HepG2 (cell line): Measurements from ENCODE around the gene ABCC8. TPM values are rescaled to one million over a fixed set of nuclear protein-coding genes. Genes with fewer than 3 reads are reported as not detected.

Source experiments
- ATAC-seq: fragments of 200-7000 bp; cut with Tn5 transposase; 3 replicates; pipeline ENCODE4 v1.9.1; 2020; ENCODE audit warnings: mild to moderate bottlenecking, moderate library complexity
- BruUV-seq: library from RNA; stranded (reverse); fragments of 400-500 nt; replicated peaks from 2 replicates; lab custom pipeline; 2021; lab: Mats Ljungman, UMichigan
- CTCF ChIA-PET: fragments of 300-600 bp; formaldehyde crosslinking; extraction: SDS; loops from one replicate; lab custom pipeline; 2021; ENCODE audit warnings: low total read pairs, inconsistent platforms, low intra/inter-chr PET ratio; lab: Yijun Ruan, JAX
- POLR2A ChIA-PET: fragments of 350-600 bp; sonication (Branson Sonifier 250); formaldehyde crosslinking; loops from one replicate; lab custom pipeline; 2020; ENCODE audit warnings: antibody characterized with exemption, inconsistent platforms; lab: Yijun Ruan, JAX
- DNase-seq: peaks from one replicate; pipeline ENCODE4 v3.0.0-alpha.2; 2015; ENCODE audit warnings: low spot score
- FAIRE-seq: peaks from 3 replicates; lab custom pipeline; 2011; peaks lifted over from hg19 to GRCh38; lab: Jason Lieb, UNC
- H2AFZ ChIP-seq: one replicate; pipeline ENCODE4 v1.6.1; 2011; ENCODE audit warnings: low read length, inconsistent platforms
- H3K27ac ChIP-seq: fragments of 300-600 bp; 3 replicates; pipeline ENCODE4 v1.8.0; 2011; ENCODE audit warnings: mixed run types, mild to moderate bottlenecking, mixed read lengths, low read length, inconsistent platforms; ENCODE audit not compliant: insufficient read depth; ENCODE audit errors: extremely low read length
- H3K27me3 ChIP-seq, 2 experiments: fragments of 200-600 bp in 1 of 2; 2 replicates in 1 of 2; 3 replicates in 1 of 2; pipeline versions ENCODE4 v1.6.0 to v1.8.0; 2011; ENCODE audit warnings: low read length in 2 of 2, mild to moderate bottlenecking in 2 of 2, moderate library complexity in 2 of 2, inconsistent platforms in 1 of 2; ENCODE audit not compliant: insufficient read depth in 2 of 2, control insufficient read depth in 1 of 2
- H3K36me3 ChIP-seq, 2 experiments: fragments of 200-600 bp in 1 of 2; replicated peaks in 1 of 2; 2 replicates in 1 of 2; 3 replicates in 1 of 2; pipeline versions ENCODE4 v1.5.1 to v1.8.0; 2011; ENCODE audit warnings: low read length in 2 of 2, inconsistent platforms in 1 of 2; ENCODE audit not compliant: insufficient read depth in 2 of 2, control insufficient read depth in 1 of 2
- H3K4me1 ChIP-seq: 2 replicates; pipeline ENCODE4 v1.5.1; 2012; ENCODE audit warnings: low read length, inconsistent platforms; ENCODE audit not compliant: insufficient read depth
- H3K4me2 ChIP-seq: 2 replicates; pipeline ENCODE4 v1.6.0; 2011; ENCODE audit warnings: low read depth, low read length, inconsistent platforms
- H3K4me3 ChIP-seq, 3 experiments: fragments of 200-600 bp in 1 of 3; sonication (generic), shearing (Covaris generic) in 1 of 3; replicated peaks in 1 of 3; 2 replicates each; pipeline ENCODE4 v1.5.1; 2011 to 2016; ENCODE audit warnings: low read length in 3 of 3, inconsistent platforms in 2 of 3, low read depth in 2 of 3, mild to moderate bottlenecking in 2 of 3, control low read depth in 1 of 3, mixed read lengths in 1 of 3; ENCODE audit not compliant: insufficient read depth in 1 of 3
- H3K79me2 ChIP-seq: one replicate; pipeline ENCODE4 v1.6.1; 2011; ENCODE audit warnings: low read length, inconsistent platforms; ENCODE audit not compliant: insufficient read depth
- H3K9ac ChIP-seq: 2 replicates; pipeline ENCODE4 v1.6.0; 2011; ENCODE audit warnings: mild to moderate bottlenecking, low read depth, low read length, inconsistent platforms; ENCODE audit not compliant: insufficient read depth
- H3K9me3 ChIP-seq: 2 replicates; pipeline ENCODE4 v1.5.1; 2012; ENCODE audit warnings: mild to moderate bottlenecking, low read length
- H4K20me1 ChIP-seq: 2 replicates; pipeline ENCODE4 v1.6.0; 2011; ENCODE audit warnings: inconsistent platforms, mild to moderate bottlenecking, low read length, moderate library complexity; ENCODE audit not compliant: insufficient read depth
- REPIN1 ChIP-seq: sonication (generic); formaldehyde crosslinking; IDR thresholded peaks from 2 replicates; pipeline ENCODE4 v1.8.0; 2022; ENCODE audit warnings: missing genetic modification reagents, low read depth, mild to moderate bottlenecking, borderline replicate concordance
- RNF2 ChIP-seq: fragments of 450-650 bp; conservative IDR thresholded peaks from 2 replicates; pipeline ENCODE4 v1.6.1; 2016; ENCODE audit warnings: low read depth
- ZNF292 ChIP-seq: sonication (generic); formaldehyde crosslinking; IDR thresholded peaks from 2 replicates; pipeline ENCODE4 v1.8.1; 2022; ENCODE audit warnings: mild to moderate bottlenecking, low read depth, missing genetic modification reagents, borderline replicate concordance
- ZNF891 ChIP-seq: sonication (generic); formaldehyde crosslinking; IDR thresholded peaks from 2 replicates; pipeline ENCODE4 v1.5.0; 2020; ENCODE audit warnings: mild to moderate bottlenecking, missing genetic modification reagents
- WGBS: methylation state at CpG from one replicate; pipeline ENCODE4 v1.1.6; 2017; ENCODE audit warnings: low lambda C conversion rate; 5-methylcytosine and 5-hydroxymethylcytosine counted together
- in situ Hi-C: cut with HindIII; loops from 2 replicates; pipeline ENCODE4 v1.10.0; 2017; ENCODE audit warnings: low pct_unique_long_range_greater_than_20kb; ENCODE audit not compliant: extremely low pct_ligation_motif_present
- intact Hi-C: fragments of 100-400 bp; cut with micrococcal nuclease; formaldehyde crosslinking; loops from one replicate; pipeline ENCODE4 v1.10.0; 2022; ENCODE audit not compliant: unreplicated experiment
- polyA plus RNA-seq, 8 experiments: library from polyadenylated mRNA; depleted of rRNA in 3 of 8; stranded (reverse) in 7 of 8; unstranded in 1 of 8; fragments of >200 nt; fragmentation: Illumina TruSeq in 4 of 8; extraction: Trizol in 4 of 8; gene quantifications; 2 replicates each; pipeline versions ENCODE4 v1.2.1 to v1.2.3, GENCODE V29; 2011 to 2016; ENCODE audit warnings: low read depth in 4 of 8, missing spikeins in 1 of 8, mixed read lengths in 1 of 8; ENCODE audit not compliant: insufficient read depth in 1 of 8
- total RNA-seq, 5 experiments: library from RNA; depleted of rRNA; stranded (reverse); fragments of >200 nt; fragmentation: Illumina TruSeq; extraction: Trizol; gene quantifications; 2 replicates each; pipeline ENCODE4 v1.2.3, GENCODE V29; 2016; ENCODE audit warnings: low read depth in 1 of 5
- TF ChIP-seq, protein P1 (sequence below): sonication (generic); formaldehyde crosslinking; conservative IDR thresholded peaks from 2 replicates; pipeline ENCODE4 v1.8.0; 2022; ENCODE audit warnings: mild to moderate bottlenecking, moderate library complexity, missing genetic modification reagents
- TF ChIP-seq, protein P2 (sequence below): sonication (generic); formaldehyde crosslinking; IDR thresholded peaks from 2 replicates; pipeline ENCODE4 v1.4.0; 2020; ENCODE audit warnings: missing genetic modification reagents, borderline replicate concordance

The ABCC8 gene
- total and polyA plus RNA-seq, 2 of the 13 experiments (the other 11 are each of a cell fraction or from before 2014, with no cell fraction given): not detected

DNA sequence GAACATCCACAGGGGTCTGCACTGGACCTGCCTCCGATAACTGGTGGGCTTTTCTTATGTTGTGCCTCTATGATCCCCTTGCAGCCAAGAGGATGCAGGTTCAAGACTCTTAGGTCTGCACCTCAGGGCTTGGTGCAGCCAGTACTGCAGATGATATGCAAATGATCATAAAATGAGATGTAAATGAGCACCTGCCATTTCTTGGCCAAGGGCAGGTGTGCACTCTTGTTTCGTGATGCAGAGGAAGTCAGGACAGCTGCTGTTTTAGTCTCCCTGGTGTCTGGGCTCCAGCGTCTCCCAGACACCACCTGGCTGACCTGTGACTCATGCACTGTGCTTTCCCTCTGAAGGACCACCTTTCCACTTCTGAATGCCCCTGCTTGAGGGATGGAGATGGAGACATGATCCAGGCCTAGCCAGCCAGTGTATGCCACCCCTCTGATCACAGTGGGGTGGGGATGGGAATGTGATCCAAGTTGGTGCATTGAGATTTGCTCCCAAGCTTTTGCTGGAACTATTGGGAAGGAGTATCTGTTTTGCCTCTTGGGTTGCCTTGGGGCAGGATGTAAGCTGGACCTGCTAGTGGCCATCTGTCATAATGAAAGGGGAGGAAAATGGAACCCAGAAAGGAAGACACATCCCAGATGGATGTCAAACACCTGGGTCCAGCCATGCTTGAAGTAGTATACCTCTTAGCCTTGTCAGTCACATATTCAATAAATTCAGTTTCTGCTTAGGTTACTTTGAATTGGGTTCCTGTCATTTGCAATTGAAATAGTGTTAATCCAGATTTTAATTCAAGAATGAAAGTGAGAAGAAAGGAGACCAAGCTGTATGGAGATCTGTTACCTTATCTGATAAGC, 84.9 kb downstream of the ABCC8 start (continued):
- TF ChIP-seq, protein P1, sequence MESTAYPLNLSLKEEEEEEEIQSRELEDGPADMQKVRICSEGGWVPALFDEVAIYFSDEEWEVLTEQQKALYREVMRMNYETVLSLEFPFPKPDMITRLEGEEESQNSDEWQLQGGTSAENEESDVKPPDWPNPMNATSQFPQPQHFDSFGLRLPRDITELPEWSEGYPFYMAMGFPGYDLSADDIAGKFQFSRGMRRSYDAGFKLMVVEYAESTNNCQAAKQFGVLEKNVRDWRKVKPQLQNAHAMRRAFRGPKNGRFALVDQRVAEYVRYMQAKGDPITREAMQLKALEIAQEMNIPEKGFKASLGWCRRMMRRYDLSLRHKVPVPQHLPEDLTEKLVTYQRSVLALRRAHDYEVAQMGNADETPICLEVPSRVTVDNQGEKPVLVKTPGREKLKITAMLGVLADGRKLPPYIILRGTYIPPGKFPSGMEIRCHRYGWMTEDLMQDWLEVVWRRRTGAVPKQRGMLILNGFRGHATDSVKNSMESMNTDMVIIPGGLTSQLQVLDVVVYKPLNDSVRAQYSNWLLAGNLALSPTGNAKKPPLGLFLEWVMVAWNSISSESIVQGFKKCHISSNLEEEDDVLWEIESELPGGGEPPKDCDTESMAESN: no peak

DNA sequence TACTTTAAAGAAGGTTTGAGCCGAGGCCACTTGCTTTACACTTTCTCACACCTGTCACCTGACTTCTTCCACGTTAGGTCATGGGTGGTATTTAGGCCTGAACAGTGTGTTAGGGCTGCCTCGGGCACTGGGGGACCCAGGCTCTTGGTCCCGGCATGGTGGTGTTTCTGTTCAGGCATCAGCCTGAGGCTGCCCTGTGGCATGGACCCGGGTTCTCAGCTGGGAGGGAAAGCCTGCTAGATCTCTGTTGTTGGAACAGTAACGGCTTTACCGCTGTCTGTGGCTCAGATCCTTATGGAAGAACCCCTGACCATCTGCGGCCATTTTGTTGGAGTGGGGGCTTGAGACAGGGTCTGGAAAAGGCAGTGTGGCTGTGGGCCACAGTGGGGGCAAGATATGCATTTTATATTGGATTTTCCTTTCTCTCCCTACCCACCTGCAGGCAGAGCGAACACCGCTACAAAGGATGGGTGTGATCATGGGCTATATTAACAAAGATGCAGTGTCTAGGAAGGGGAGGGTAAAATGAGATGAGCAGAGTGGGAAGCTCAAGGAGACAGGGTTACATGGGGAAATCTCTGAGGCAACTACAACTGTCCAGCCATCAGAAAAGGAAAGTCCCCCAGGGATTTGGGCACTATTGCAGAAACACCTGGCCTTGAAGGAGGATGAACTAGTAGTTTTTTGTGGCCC, 86.5 kb downstream of the ABCC8 start:
- no peak for FAIRE-seq
- CTCF ChIA-PET: interaction anchor here (1.7 to 2.0 kb wide), 3 partner anchors 84 to 138 kb away, joined by 5 to 14 read pairs (median 8); no protein-coding TSS in a partner anchor

More for the DNA sequence above, 86.5 kb downstream of the ABCC8 start:
- in situ Hi-C loops: no loop called here
- POLR2A ChIA-PET: no interaction called here
- Histone ChIP-seq H3K4me1 (0 out of 2 replicates have a peak, but pooled peaks cover 5% of the 10 kb centered on the region), H4K20me1 (no peaks in the 10 kb centered on the region), H3K27me3 (peaks cover 0 to 24% of the 10 kb centered on the region in 2 experiments; a peak in 4 of 5 replicates), H3K4me2 (peak overlapping the region; percentile 81), H3K79me2 (no peaks in the 10 kb centered on the region), H3K9me3 (no peaks in the 10 kb centered on the region), H3K27ac (no peak overlapping the region), H3K4me3 (peak overlapping the region; percentile 62 to 71 (median 71); a peak in 3 of 6 replicates), H3K36me3 (no peaks in the 10 kb centered on the region), H2AFZ (peak overlapping the region; percentile 25), H3K9ac (no peak overlapping the region)
- ATAC-seq: no peak
- DNase-seq: no peak
- intact Hi-C loops: no loop called here
- TF ChIP-seq, protein P2, sequence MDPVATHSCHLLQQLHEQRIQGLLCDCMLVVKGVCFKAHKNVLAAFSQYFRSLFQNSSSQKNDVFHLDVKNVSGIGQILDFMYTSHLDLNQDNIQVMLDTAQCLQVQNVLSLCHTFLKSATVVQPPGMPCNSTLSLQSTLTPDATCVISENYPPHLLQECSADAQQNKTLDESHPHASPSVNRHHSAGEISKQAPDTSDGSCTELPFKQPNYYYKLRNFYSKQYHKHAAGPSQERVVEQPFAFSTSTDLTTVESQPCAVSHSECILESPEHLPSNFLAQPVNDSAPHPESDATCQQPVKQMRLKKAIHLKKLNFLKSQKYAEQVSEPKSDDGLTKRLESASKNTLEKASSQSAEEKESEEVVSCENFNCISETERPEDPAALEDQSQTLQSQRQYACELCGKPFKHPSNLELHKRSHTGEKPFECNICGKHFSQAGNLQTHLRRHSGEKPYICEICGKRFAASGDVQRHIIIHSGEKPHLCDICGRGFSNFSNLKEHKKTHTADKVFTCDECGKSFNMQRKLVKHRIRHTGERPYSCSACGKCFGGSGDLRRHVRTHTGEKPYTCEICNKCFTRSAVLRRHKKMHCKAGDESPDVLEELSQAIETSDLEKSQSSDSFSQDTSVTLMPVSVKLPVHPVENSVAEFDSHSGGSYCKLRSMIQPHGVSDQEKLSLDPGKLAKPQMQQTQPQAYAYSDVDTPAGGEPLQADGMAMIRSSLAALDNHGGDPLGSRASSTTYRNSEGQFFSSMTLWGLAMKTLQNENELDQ (CRISPR knock-in tag): no peak
- TF ChIP-seq REPIN1 (CRISPR knock-in tag) (peak; percentile 9; the same call in 1 of the 2 replicates), ZNF891 (CRISPR knock-in tag) (no peak), ZNF292 (CRISPR knock-in tag) (0 out of 2 replicates have a peak, but pooled peaks have one; percentile 6), RNF2 (no peak)
- no TSS peak for BruUV-seq
- 32% methylated on average over 7 of the region's 10 CpGs for WGBS
